Activated B cell treated with CpG ODN at 0.5 μM for 24 hours (primary cell): ENCODE results near the gene GLS. TPM values are rescaled to one million over a fixed set of nuclear protein-coding genes. Genes with fewer than 3 reads are reported as not detected.
"Not testable (repeated sequence)": the region's sequence is repeated elsewhere in the genome, so short reads cannot be mapped to it uniquely, and the experiment has no call there.

ENCODE experiments used
- ATAC-seq: fragments of 200-7000 bp; cut with Tn5 transposase; one replicate; pipeline ENCODE4 v1.10.0; 2021; ENCODE audit warnings: low read depth, mild to moderate bottlenecking, moderate library complexity
- CTCF ChIA-PET: fragments of 350-600 bp; sonication (Branson Sonifier 250); formaldehyde crosslinking; loops from one replicate; lab custom pipeline; 2021; ENCODE audit warnings: antibody characterized with exemption; lab: Charles Lee
- POLR2A ChIA-PET: fragments of 350-600 bp; sonication (Branson Sonifier 250); formaldehyde crosslinking; loops from one replicate; lab custom pipeline; 2021; ENCODE audit warnings: antibody characterized with exemption; lab: Charles Lee
- DNase-seq: peaks from one replicate; pipeline ENCODE4 v3.0.0; 2022
- H3K27ac Mint-ChIP-seq: one replicate; pipeline ENCODE4 v1.8.0; 2020; ENCODE audit warnings: mixed read lengths
- H3K27me3 Mint-ChIP-seq: one replicate; pipeline ENCODE4 v1.8.0; 2021; ENCODE audit warnings: mixed read lengths
- H3K36me3 Mint-ChIP-seq: one replicate; pipeline ENCODE4 v1.8.0; 2021; ENCODE audit warnings: low read depth, mixed read lengths
- H3K4me1 Mint-ChIP-seq: one replicate; pipeline ENCODE4 v1.8.0; 2021; ENCODE audit warnings: mixed read lengths
- H3K4me3 Mint-ChIP-seq: one replicate; pipeline ENCODE4 v1.8.0; 2020; ENCODE audit warnings: mild to moderate bottlenecking, mixed read lengths
- H3K9me3 Mint-ChIP-seq: one replicate; pipeline ENCODE4 v1.8.0; 2020; ENCODE audit warnings: mixed read lengths
- intact Hi-C: fragments of 100-400 bp; cut with micrococcal nuclease; formaldehyde crosslinking; loops from one replicate; pipeline ENCODE4 v1.15.1; 2024
- total RNA-seq: library from RNA; stranded (reverse); gene quantifications from 2 replicates; pipeline ENCODE4 v1.2.3, GENCODE V29; 2022
- TF ChIP-seq, protein P1 (sequence below): fragments of 200-600 bp; IDR thresholded peaks from one replicate; pipeline ENCODE4 v1.8.0; 2022; ENCODE audit warnings: antibody characterized with exemption, mild to moderate bottlenecking

GLS gene
- total RNA-seq, 1 donor from 2014 or later, result 255 TPM

DNA sequence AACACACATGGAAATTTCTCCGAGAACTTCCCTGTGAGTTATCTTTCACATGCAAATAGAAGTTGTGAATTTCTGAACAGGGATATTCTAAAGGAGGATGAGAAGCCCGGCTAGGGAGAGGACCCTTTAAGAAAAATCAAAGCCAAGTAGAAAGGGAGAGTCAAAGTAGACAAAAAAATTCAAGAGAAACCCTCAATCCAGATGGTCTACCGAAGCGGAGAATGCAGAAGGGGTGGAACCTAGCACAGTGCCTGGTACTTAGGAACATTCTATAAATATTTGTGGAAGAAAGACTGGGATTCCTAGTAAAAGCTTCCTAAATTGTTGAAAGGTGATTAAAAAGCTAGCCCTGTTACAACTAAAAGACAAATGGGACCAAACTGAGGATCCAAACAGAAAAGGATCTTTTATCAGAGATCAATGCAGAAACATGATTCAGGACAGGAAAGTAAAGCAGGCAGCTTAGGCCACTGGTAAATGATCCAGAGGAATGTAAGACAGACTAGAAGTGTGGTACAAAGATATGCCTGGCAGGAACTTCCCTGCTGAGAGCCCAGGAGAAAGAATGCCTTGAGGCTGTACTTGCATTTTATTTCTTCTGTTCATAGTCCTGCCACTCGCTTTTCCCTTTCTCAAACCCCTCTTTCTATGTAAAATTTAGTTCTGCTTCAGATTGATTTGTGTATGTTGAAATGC, 19.5 kb upstream of the GLS start:
- intact Hi-C loops, result no loop called here
- TF ChIP-seq, protein P1, sequence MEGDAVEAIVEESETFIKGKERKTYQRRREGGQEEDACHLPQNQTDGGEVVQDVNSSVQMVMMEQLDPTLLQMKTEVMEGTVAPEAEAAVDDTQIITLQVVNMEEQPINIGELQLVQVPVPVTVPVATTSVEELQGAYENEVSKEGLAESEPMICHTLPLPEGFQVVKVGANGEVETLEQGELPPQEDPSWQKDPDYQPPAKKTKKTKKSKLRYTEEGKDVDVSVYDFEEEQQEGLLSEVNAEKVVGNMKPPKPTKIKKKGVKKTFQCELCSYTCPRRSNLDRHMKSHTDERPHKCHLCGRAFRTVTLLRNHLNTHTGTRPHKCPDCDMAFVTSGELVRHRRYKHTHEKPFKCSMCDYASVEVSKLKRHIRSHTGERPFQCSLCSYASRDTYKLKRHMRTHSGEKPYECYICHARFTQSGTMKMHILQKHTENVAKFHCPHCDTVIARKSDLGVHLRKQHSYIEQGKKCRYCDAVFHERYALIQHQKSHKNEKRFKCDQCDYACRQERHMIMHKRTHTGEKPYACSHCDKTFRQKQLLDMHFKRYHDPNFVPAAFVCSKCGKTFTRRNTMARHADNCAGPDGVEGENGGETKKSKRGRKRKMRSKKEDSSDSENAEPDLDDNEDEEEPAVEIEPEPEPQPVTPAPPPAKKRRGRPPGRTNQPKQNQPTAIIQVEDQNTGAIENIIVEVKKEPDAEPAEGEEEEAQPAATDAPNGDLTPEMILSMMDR, result no peak
- ChIA-PET POLR2A (no interaction called here), CTCF (no interaction called here)
- Mint-ChIP-seq H3K36me3 (peaks cover 33% of the 10 kb centered on the region), H3K27me3 (no peaks in the 10 kb centered on the region), H3K27ac (no peak overlapping the region), H3K4me1 (no peaks in the 10 kb centered on the region), H3K4me3 (no peak overlapping the region), H3K9me3 (peaks cover 2% of the 10 kb centered on the region)
- ATAC-seq, result no peak
- DNase-seq, result no peak

DNA sequence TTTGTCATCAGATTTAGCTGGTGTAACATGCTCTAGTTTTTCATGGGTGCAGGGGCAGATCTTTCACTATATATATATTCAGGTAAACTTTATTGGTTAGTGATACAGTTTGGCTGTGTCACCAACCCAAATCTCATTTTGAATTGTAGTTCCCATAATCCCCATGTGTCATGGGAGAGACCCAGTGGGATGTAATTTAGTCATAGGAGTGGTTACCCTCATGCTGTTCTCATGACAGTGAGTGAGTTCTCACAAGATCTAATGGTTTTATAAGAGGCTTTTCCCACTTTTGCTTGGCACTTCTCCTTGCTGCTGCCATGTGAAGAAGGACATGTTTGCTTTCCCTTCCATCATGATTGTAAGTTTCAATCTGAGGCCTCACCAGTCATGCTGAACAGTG, 18.5 kb upstream of the GLS start:
- H3K4me1 Mint-ChIP-seq, DNase-seq, POLR2A ChIA-PET, H3K9me3 Mint-ChIP-seq, H3K4me3 Mint-ChIP-seq, H3K27me3 Mint-ChIP-seq, ATAC-seq, intact Hi-C loops, H3K27ac Mint-ChIP-seq: not testable (repeated sequence)
- peaks cover 39% of the 10 kb centered on the region for H3K36me3 Mint-ChIP-seq
- CTCF ChIA-PET, result interaction anchor here (0.7 to 1.5 kb wide), 2 partner anchors 11 to 13 kb away, joined by 3 to 5 read pairs; no protein-coding TSS in a partner anchor

DNA sequence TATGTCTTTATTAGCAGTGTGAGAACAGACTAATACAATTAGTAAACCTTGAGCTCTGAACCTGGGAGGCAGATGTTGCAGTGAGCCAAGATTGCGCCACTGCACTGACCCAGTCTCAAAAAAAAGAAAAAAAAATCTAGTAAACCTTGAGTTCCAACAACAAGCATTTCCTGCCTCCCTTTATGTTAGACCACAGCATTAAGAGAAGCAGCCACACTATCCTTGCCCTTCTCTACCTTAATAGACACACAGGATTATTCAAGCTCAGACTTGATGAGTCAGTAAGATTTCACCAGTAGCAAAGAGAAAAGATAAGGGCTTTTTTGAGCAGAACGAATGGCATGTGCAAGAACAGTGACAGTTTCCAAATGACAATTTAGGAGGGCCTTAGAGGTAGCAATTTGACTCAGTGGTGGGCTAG, 18.0 kb upstream of the GLS start:
- no peak overlapping the region for H3K27ac Mint-ChIP-seq
- ATAC-seq (no peak), DNase-seq (no peak)
- no peaks in the 10 kb centered on the region for H3K27me3 Mint-ChIP-seq
- peaks cover 2% of the 10 kb centered on the region for H3K9me3 Mint-ChIP-seq
- TF ChIP-seq, protein P1, result no peak
- intact Hi-C loops, result no loop called here
- POLR2A ChIA-PET, result interaction anchor here (1.5 kb wide), 1 partner anchor 13 kb away, joined by 3 read pairs; no protein-coding TSS in a partner anchor
- no peak overlapping the region for H3K4me3 Mint-ChIP-seq
- CTCF ChIA-PET, result interaction anchor here (0.7 to 1.5 kb wide), 2 partner anchors 12 to 13 kb away, joined by 3 to 5 read pairs; no protein-coding TSS in a partner anchor
- peaks cover 43% of the 10 kb centered on the region for H3K36me3 Mint-ChIP-seq
- no peaks in the 10 kb centered on the region for H3K4me1 Mint-ChIP-seq

DNA sequence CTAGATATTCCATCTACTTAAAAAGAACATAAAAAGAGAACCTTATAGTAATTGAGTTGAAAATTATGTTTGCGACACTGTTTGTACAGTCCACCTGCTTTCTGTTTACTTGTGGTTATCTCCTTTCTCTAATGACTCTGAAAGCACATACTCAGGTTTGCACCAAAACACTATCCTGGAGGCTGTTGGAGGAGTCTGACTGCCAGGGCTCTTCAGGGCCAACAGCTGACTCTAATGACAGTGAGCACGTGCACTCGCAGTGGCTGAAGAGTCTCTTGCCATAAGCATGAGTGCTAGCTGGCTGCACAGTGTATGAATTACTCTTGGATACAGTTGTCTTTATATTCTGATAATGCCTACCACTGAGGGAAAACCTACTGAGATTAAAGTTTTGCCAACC, 16.7 kb upstream of the GLS start:
- intact Hi-C loops, result no loop called here
- Mint-ChIP-seq H3K36me3 (peaks cover 51% of the 10 kb centered on the region), H3K9me3 (peaks cover 6% of the 10 kb centered on the region), H3K27ac (no peak overlapping the region), H3K4me3 (no peak overlapping the region), H3K27me3 (no peaks in the 10 kb centered on the region), H3K4me1 (no peaks in the 10 kb centered on the region)
- ATAC-seq (no peak), DNase-seq (no peak)
- TF ChIP-seq, protein P1, result no peak
- ChIA-PET POLR2A (interaction anchor here (0.7 to 1.5 kb wide), 2 partner anchors 11 to 18 kb away, joined by 3 read pairs; no protein-coding TSS in a partner anchor), CTCF (no interaction called here)

DNA sequence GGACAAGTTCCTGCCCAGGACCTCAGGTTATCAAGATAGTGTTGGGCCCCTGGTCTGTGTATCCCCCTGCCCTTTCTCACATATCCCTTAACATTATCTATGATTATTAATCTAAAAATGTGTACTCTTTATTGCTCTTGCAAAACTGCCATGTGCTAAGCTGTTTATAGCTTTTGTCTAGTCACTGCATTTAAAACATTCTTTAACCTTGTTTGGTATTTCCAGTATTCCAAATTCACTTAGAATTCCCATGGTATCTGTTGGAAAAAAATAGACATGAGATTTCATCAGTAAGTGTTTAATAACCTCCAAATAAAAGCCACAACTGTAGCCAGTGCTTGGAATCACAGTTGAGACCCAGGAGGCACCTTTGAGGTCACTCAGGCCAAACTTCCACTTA, 16.2 kb upstream of the GLS start:
- no peak overlapping the region for H3K4me3 Mint-ChIP-seq
- H3K36me3 Mint-ChIP-seq, result peaks cover 49% of the 10 kb centered on the region
- DNase-seq (no peak), ATAC-seq (no peak)
- TF ChIP-seq, protein P1, result no peak
- no peaks in the 10 kb centered on the region for H3K4me1 Mint-ChIP-seq
- intact Hi-C loops, result no loop called here
- no peaks in the 10 kb centered on the region for H3K27me3 Mint-ChIP-seq
- CTCF ChIA-PET, result no interaction called here
- no peak overlapping the region for H3K27ac Mint-ChIP-seq
- H3K9me3 Mint-ChIP-seq, result peaks cover 6% of the 10 kb centered on the region
- POLR2A ChIA-PET, result interaction anchor here (0.7 kb wide), 1 partner anchor 18 kb away, joined by 3 read pairs; no protein-coding TSS in a partner anchor
